Measurements from ENCODE around the gene HYI.
"Not testable (repeated sequence)": the region's sequence is repeated elsewhere in the genome, so short reads cannot be mapped to it uniquely, and the experiment has no call there.

Gene HYI

GRCh38 chr1:43427524-43427923 lies 26.2 kb downstream of the HYI start:
- DNase-seq (ENCODE audit: low read depth) = no peak

- no peak for DNase-seq (ENCODE audit: low read depth)
Observed at GRCh38 chr1:43426221-43426620, 27.5 kb downstream of the HYI start.

- DNase-seq (ENCODE audit: low read depth) = no peak
Observed at GRCh38 chr1:43425045-43425444, 28.7 kb downstream of the HYI start.

GRCh38 chr1:43423672-43424550 lies 29.8 kb downstream of the HYI start:
- no peak for DNase-seq (ENCODE audit: low read depth)

GRCh38 chr1:43422995-43423671 lies 30.6 kb downstream of the HYI start:
- DNase-seq (ENCODE audit: low read depth) = no peak

GRCh38 chr1:43421976-43422750 lies 31.6 kb downstream of the HYI start:
- no peak for DNase-seq (ENCODE audit: low read depth)

GRCh38 chr1:43421396-43421795 lies 32.3 kb downstream of the HYI start:
- DNase-seq (ENCODE audit: low read depth) = no peak

- no peak for DNase-seq (ENCODE audit: low read depth)
Observed at GRCh38 chr1:43420874-43421273, 32.9 kb downstream of the HYI start.

GRCh38 chr1:43419627-43420425 lies 33.9 kb downstream of the HYI start:
- no peak for DNase-seq (ENCODE audit: low read depth)

- no peak for DNase-seq (ENCODE audit: low read depth)
Observed at GRCh38 chr1:43418858-43419257, 34.9 kb downstream of the HYI start.

- DNase-seq (ENCODE audit: low read depth) = no peak
Observed at GRCh38 chr1:43415901-43416300, 37.8 kb downstream of the HYI start.

GRCh38 chr1:43414634-43415223 lies 39.0 kb downstream of the HYI start:
- peak; percentile 63 for DNase-seq (ENCODE audit: low read depth)

- DNase-seq (ENCODE audit: low read depth) = not testable (repeated sequence)
Observed at GRCh38 chr1:43413426-43413825, 40.3 kb downstream of the HYI start.

GRCh38 chr1:43410571-43410970 lies 43.2 kb downstream of the HYI start:
- no peak for DNase-seq (ENCODE audit: low read depth)

- DNase-seq (ENCODE audit: low read depth) = no peak
Observed at GRCh38 chr1:43405876-43406234, 47.9 kb downstream of the HYI start.

GRCh38 chr1:43405219-43405875 lies 48.4 kb downstream of the HYI start:
- DNase-seq (ENCODE audit: low read depth) = no peak

GRCh38 chr1:43404353-43404752 lies 49.4 kb downstream of the HYI start:
- no peak for DNase-seq (ENCODE audit: low read depth)

- no peak for DNase-seq (ENCODE audit: low read depth)
Observed at GRCh38 chr1:43402089-43402865, 51.5 kb downstream of the HYI start.
